PC-9 (cell line): ENCODE results near the gene MAST4. TPM values are rescaled to one million over a fixed set of nuclear protein-coding genes. Genes with fewer than 3 reads are reported as not detected.

ENCODE experiments used
- BruUV-seq: library from RNA; stranded (reverse); fragments of 400-500 nt; replicated peaks from 2 replicates; lab custom pipeline; 2021; lab: Mats Ljungman, UMichigan
- CTCF ChIA-PET: fragments of 300-600 bp; sonication (Branson Sonifier 250); formaldehyde crosslinking; loops from one replicate; lab custom pipeline; 2022; ENCODE audit warnings: antibody characterized with exemption; lab: Charles Lee
- POLR2A ChIA-PET: fragments of 300-600 bp; sonication (Branson Sonifier 250); formaldehyde crosslinking; loops from one replicate; lab custom pipeline; 2022; ENCODE audit warnings: antibody characterized with exemption; ENCODE audit not compliant: unreplicated experiment; lab: Charles Lee
- DNase-seq, 2 experiments: peaks; one replicate each; pipeline versions ENCODE4 v3.0.0 to v3.0.0-alpha.2; 2015 to 2022; ENCODE audit warnings: mixed read lengths in 1 of 2
- H2AFZ ChIP-seq: fragments of 200-600 bp; sonication (generic); 2 replicates; pipeline ENCODE4 v1.8.1; 2017; ENCODE audit warnings: antibody characterized with exemption
- H3F3A ChIP-seq: fragments of 200-600 bp; sonication (generic); 2 replicates; pipeline ENCODE4 v1.8.1; 2017; ENCODE audit warnings: antibody characterized with exemption, mild to moderate bottlenecking, low read depth; ENCODE audit not compliant: insufficient read depth
- H3K27ac ChIP-seq: fragments of 200-600 bp; sonication (generic); 2 replicates; pipeline ENCODE4 v1.6.1; 2016; ENCODE audit warnings: mixed run types
- H3K27me3 ChIP-seq: fragments of 200-600 bp; sonication (generic); 2 replicates; pipeline ENCODE4 v1.6.1; 2016; ENCODE audit warnings: low read depth, mixed run types; ENCODE audit not compliant: insufficient read depth
- H3K36me3 ChIP-seq: fragments of 200-600 bp; sonication (generic); 2 replicates; pipeline ENCODE4 v1.6.1; 2016; ENCODE audit warnings: low read depth, mixed run types
- H3K4me1 ChIP-seq: fragments of 200-600 bp; sonication (generic); replicated peaks from 2 replicates; pipeline ENCODE4 v1.6.1; 2016; ENCODE audit warnings: mixed run types; ENCODE audit not compliant: insufficient read depth
- H3K4me2 ChIP-seq: fragments of 200-600 bp; sonication (generic); 2 replicates; pipeline ENCODE4 v1.6.1; 2017; ENCODE audit warnings: mixed run types
- H3K4me3 ChIP-seq: fragments of 200-600 bp; sonication (generic); 2 replicates; pipeline ENCODE4 v1.6.1; 2016; ENCODE audit warnings: mixed run types
- H3K79me2 ChIP-seq: fragments of 200-600 bp; sonication (generic); 2 replicates; pipeline ENCODE4 v1.6.1; 2017; ENCODE audit warnings: low read depth, mixed run types
- H3K9me2 ChIP-seq: fragments of 200-600 bp; sonication (generic); 2 replicates; pipeline ENCODE4 v1.8.1; 2017; ENCODE audit warnings: mild to moderate bottlenecking; ENCODE audit not compliant: insufficient read depth
- H3K9me3 ChIP-seq: fragments of 200-600 bp; sonication (generic); 2 replicates; pipeline ENCODE4 v1.8.1; 2016; ENCODE audit warnings: low read depth; ENCODE audit not compliant: insufficient read depth
- H4K20me1 ChIP-seq: fragments of 200-600 bp; sonication (generic); 2 replicates; pipeline ENCODE4 v1.8.1; 2017; ENCODE audit not compliant: insufficient read depth
- CTCF ChIP-seq: fragments of 200-600 bp; sonication (generic); conservative IDR thresholded peaks from 2 replicates; pipeline ENCODE4 v1.6.1; 2017; ENCODE audit warnings: mixed run types, antibody characterized with exemption, mild to moderate bottlenecking, moderate library complexity
- EZH2 ChIP-seq: fragments of 200-600 bp; sonication (generic); IDR thresholded peaks from 2 replicates; pipeline ENCODE4 v1.8.0; 2017; ENCODE audit warnings: antibody characterized with exemption, low read depth
- intact Hi-C: fragments of 100-400 bp; cut with micrococcal nuclease; formaldehyde crosslinking; loops from one replicate; pipeline ENCODE4 v1.10.0; 2022; ENCODE audit not compliant: unreplicated experiment
- total RNA-seq: library from RNA; stranded (reverse); gene quantifications from 2 replicates; pipeline ENCODE4 v1.2.3, GENCODE V29; 2021

MAST4 gene
- total RNA-seq, 1 experiment from 2014 or later = 19.3 TPM

GRCh38 chr5:66708368-66708767 is 112.2 kb downstream of the MAST4 start:
- Histone ChIP-seq H2AFZ (no peak overlapping the region), H3F3A (no peaks in the 10 kb centered on the region), H3K27me3 (peaks cover 19% of the 10 kb centered on the region; the same call in 1 of the 2 replicates), H3K79me2 (no peaks in the 10 kb centered on the region), H3K4me3 (no peak overlapping the region), H3K27ac (no peak overlapping the region), H3K4me1 (no peaks in the 10 kb centered on the region), H4K20me1 (no peaks in the 10 kb centered on the region), H3K4me2 (no peak overlapping the region), H3K9me3 (no peaks in the 10 kb centered on the region), H3K36me3 (no peaks in the 10 kb centered on the region), H3K9me2 (no peaks in the 10 kb centered on the region)
- POLR2A ChIA-PET = no interaction called here
- BruUV-seq = no TSS peak
- DNase-seq = no peak
- TF ChIP-seq CTCF (no peak), EZH2 (no peak)
- CTCF ChIA-PET = no interaction called here
- intact Hi-C loops = no loop called here

DNA sequence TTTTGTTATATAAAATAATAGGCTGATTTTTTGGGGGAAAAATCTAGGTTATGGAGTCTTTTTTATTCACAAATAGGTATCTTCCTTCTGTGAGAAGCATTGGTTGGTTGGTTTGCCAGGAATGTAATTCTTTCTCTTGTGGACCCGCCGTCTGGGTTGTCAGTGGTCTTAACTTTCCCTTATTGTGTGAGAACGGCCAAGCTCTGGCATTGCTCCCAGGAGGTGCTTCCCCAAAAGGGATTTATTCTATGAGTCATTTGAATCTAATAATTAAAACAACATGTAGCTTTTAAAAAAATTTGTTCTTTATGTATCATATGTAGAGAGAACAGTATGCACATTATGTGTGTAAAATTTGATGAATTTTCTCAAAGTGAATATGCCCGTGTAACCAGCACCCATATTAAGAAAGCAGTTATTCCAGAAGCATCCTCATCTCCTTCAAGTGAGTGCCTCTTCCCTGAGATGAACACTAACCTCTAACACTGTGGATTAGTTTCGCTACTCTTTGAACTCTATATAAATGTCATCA is 114.4 kb downstream of the MAST4 start:
- Histone ChIP-seq H2AFZ (no peak overlapping the region), H3K4me1 (no peaks in the 10 kb centered on the region), H3K4me3 (no peak overlapping the region), H4K20me1 (no peaks in the 10 kb centered on the region), H3K9me3 (no peaks in the 10 kb centered on the region), H3K27ac (no peak overlapping the region), H3K79me2 (no peaks in the 10 kb centered on the region), H3F3A (no peaks in the 10 kb centered on the region), H3K27me3 (peaks cover 11% of the 10 kb centered on the region; the same call in 1 of the 2 replicates), H3K4me2 (no peak overlapping the region), H3K9me2 (no peaks in the 10 kb centered on the region), H3K36me3 (no peaks in the 10 kb centered on the region)
- BruUV-seq = no TSS peak
- intact Hi-C loops = no loop called here
- CTCF ChIA-PET = no interaction called here
- POLR2A ChIA-PET = no interaction called here
- TF ChIP-seq EZH2 = no peak
- no peak for TF ChIP-seq CTCF
- DNase-seq = no peak

- ChIA-PET POLR2A (no interaction called here), CTCF (no interaction called here)
- no TSS peak for BruUV-seq
- H3K27ac ChIP-seq = no peak overlapping the region
- H3F3A ChIP-seq = no peaks in the 10 kb centered on the region
- DNase-seq = peak; percentile 5 to 59
- no peaks in the 10 kb centered on the region for H3K36me3 ChIP-seq
- H2AFZ ChIP-seq = no peak overlapping the region
- intact Hi-C loops = no loop called here
- H3K9me2 ChIP-seq = no peaks in the 10 kb centered on the region
- no peak overlapping the region for H3K4me3 ChIP-seq
- no peaks in the 10 kb centered on the region for H4K20me1 ChIP-seq
- peaks cover 7% of the 10 kb centered on the region for H3K27me3 ChIP-seq
- H3K4me2 ChIP-seq = no peak overlapping the region
- H3K79me2 ChIP-seq = no peaks in the 10 kb centered on the region
- TF ChIP-seq CTCF = no peak
- no peak for TF ChIP-seq EZH2
- no peaks in the 10 kb centered on the region for H3K9me3 ChIP-seq
- no peaks in the 10 kb centered on the region for H3K4me1 ChIP-seq
Measured at GRCh38 chr5:66713998-66714397, 117.8 kb downstream of the MAST4 start.
